ENCODE data around the gene RPH3AL. TPM values are rescaled to one million over a fixed set of nuclear protein-coding genes. Genes with fewer than 3 reads are reported as not detected.

RPH3AL gene
- total RNA-seq, 1 donor, result 2.0 TPM

GRCh38 chr17:185445-186138 is 167.0 kb downstream of the RPH3AL start:
- H3K4me3 ChIP-seq (ENCODE audit: low read depth, low read length), result no peak overlapping the region
- no peak for DNase-seq (ENCODE audit: low read depth)
- TF ChIP-seq CTCF (IDR thresholded peaks at IDR 0.05; ENCODE audit: insufficient read depth, low read length), result no peak

GRCh38 chr17:183021-183420 is 169.6 kb downstream of the RPH3AL start:
- TF ChIP-seq CTCF (IDR thresholded peaks at IDR 0.05; ENCODE audit: insufficient read depth, low read length), result no peak
- no peak overlapping the region for H3K4me3 ChIP-seq (ENCODE audit: low read depth, low read length)
- no peak for DNase-seq (ENCODE audit: low read depth)

- H3K4me3 ChIP-seq (ENCODE audit: low read depth, low read length), result no peak overlapping the region
- TF ChIP-seq CTCF (IDR thresholded peaks at IDR 0.05; ENCODE audit: insufficient read depth, low read length), result no peak
- DNase-seq (ENCODE audit: low read depth), result no peak
Measured at GRCh38 chr17:182050-182751, 170.4 kb downstream of the RPH3AL start.

GRCh38 chr17:181245-182049 is 171.2 kb downstream of the RPH3AL start, which contains the start of gene DOC2B:
Gene DOC2B, minus strand, starts transcription at chr17:181650. Its CDS starts 171 bp downstream, at chr17:181479.
- TF ChIP-seq CTCF (IDR thresholded peaks at IDR 0.05; ENCODE audit: insufficient read depth, low read length), result no peak
- no peak within 1 kb of the TSS for H3K4me3 ChIP-seq (ENCODE audit: low read depth, low read length)
- DNase-seq (ENCODE audit: low read depth), result peak; percentile 2

GRCh38 chr17:180381-181244 is 172.0 kb downstream of the RPH3AL start:
- TF ChIP-seq CTCF (IDR thresholded peaks at IDR 0.05; ENCODE audit: insufficient read depth, low read length), result no peak
- DNase-seq (ENCODE audit: low read depth), result no peak
- no peak overlapping the region for H3K4me3 ChIP-seq (ENCODE audit: low read depth, low read length)

GRCh38 chr17:179781-180380 is 172.7 kb downstream of the RPH3AL start:
- H3K4me3 ChIP-seq (ENCODE audit: low read depth, low read length), result no peak overlapping the region
- TF ChIP-seq CTCF (IDR thresholded peaks at IDR 0.05; ENCODE audit: insufficient read depth, low read length), result no peak
- no peak for DNase-seq (ENCODE audit: low read depth)
